Hepatocyte (in vitro differentiated cells): Measurements from ENCODE around the gene TCP10L. TPM values are rescaled to one million over a fixed set of nuclear protein-coding genes. Genes with fewer than 3 reads are reported as not detected.

ENCODE experiments used
- DNase-seq: peaks from one replicate; pipeline ENCODE4 v3.0.0-alpha.2; 2016; ENCODE audit warnings: low spot score
- H2AFZ ChIP-seq: fragments of 200-600 bp; sonication (generic); 2 replicates; pipeline ENCODE4 v1.6.0; 2016; ENCODE audit warnings: antibody characterized with exemption, mild to moderate bottlenecking
- H3K27ac ChIP-seq: fragments of 200-600 bp; sonication (generic); 2 replicates; pipeline ENCODE4 v1.5.1; 2016; ENCODE audit warnings: mild to moderate bottlenecking
- H3K27me3 ChIP-seq: fragments of 200-600 bp; sonication (generic); 2 replicates; pipeline ENCODE4 v1.6.1; 2016
- H3K36me3 ChIP-seq: fragments of 200-600 bp; sonication (generic); replicated peaks from 2 replicates; pipeline ENCODE4 v1.5.1; 2016; ENCODE audit warnings: low read depth; ENCODE audit not compliant: insufficient read depth
- H3K4me1 ChIP-seq: fragments of 200-600 bp; sonication (generic); 2 replicates; pipeline ENCODE4 v1.5.1; 2016; ENCODE audit warnings: mild to moderate bottlenecking, moderate library complexity; ENCODE audit not compliant: insufficient read depth
- H3K4me2 ChIP-seq: fragments of 200-600 bp; sonication (generic); 2 replicates; pipeline ENCODE4 v1.6.0; 2016
- H3K4me3 ChIP-seq: fragments of 200-600 bp; sonication (generic); 2 replicates; pipeline ENCODE4 v1.5.1; 2016; ENCODE audit warnings: mild to moderate bottlenecking
- H3K79me2 ChIP-seq: fragments of 200-600 bp; sonication (generic); 2 replicates; pipeline ENCODE4 v1.6.0; 2017; ENCODE audit warnings: mild to moderate bottlenecking
- H3K9me2 ChIP-seq: fragments of 200-600 bp; sonication (generic); replicated peaks from 2 replicates; pipeline ENCODE4 v1.6.0; 2017; ENCODE audit warnings: mild to moderate bottlenecking; ENCODE audit not compliant: insufficient read depth
- H3K9me3 ChIP-seq: fragments of 200-600 bp; sonication (generic); 2 replicates; pipeline ENCODE4 v1.5.1; 2016; ENCODE audit warnings: low read depth, mild to moderate bottlenecking
- H4K20me1 ChIP-seq: fragments of 200-600 bp; sonication (generic); 2 replicates; pipeline ENCODE4 v1.6.0; 2016; ENCODE audit warnings: mild to moderate bottlenecking; ENCODE audit not compliant: insufficient read depth, poor library complexity, severe bottlenecking
- EZH2 ChIP-seq: fragments of 200-600 bp; sonication (generic); IDR thresholded peaks from 2 replicates; pipeline ENCODE4 v1.6.1; 2016; ENCODE audit warnings: antibody characterized with exemption, mild to moderate bottlenecking, borderline replicate concordance
- EZH2phosphoT487 ChIP-seq: fragments of 200-600 bp; sonication (generic); IDR thresholded peaks from one replicate; pipeline ENCODE4 v1.6.1; 2018; ENCODE audit warnings: antibody characterized with exemption, mild to moderate bottlenecking, low read depth, moderate library complexity; ENCODE audit not compliant: unreplicated experiment, severe bottlenecking
- WGBS: methylation state at CpG from one replicate; pipeline ENCODE4 v1.1.6; 2016; ENCODE audit warnings: low lambda C conversion rate; ENCODE audit errors: missing lambda C conversion rate; 5-methylcytosine and 5-hydroxymethylcytosine counted together
- polyA plus RNA-seq: library from polyadenylated mRNA; unstranded; fragments of >200 nt; fragmentation: Nextera tagmentation; extraction: Ambion mirVana; gene quantifications from 2 replicates; pipeline ENCODE4 v1.2.1, GENCODE V29; 2016
- total RNA-seq: library from RNA; depleted of rRNA; stranded (reverse); fragments of >200 nt; gene quantifications from 2 replicates; pipeline ENCODE4 v1.2.3, GENCODE V29; 2014
- TF ChIP-seq, protein P1 (sequence below): fragments of 200-600 bp; sonication (generic); IDR thresholded peaks from 2 replicates; pipeline ENCODE4 v1.5.1; 2016; ENCODE audit warnings: antibody characterized with exemption, mild to moderate bottlenecking; ENCODE audit not compliant: poor library complexity

Gene TCP10L
- total and polyA plus RNA-seq, 2 experiments from 2014 or later = 0.40 to 1.0 TPM

DNA sequence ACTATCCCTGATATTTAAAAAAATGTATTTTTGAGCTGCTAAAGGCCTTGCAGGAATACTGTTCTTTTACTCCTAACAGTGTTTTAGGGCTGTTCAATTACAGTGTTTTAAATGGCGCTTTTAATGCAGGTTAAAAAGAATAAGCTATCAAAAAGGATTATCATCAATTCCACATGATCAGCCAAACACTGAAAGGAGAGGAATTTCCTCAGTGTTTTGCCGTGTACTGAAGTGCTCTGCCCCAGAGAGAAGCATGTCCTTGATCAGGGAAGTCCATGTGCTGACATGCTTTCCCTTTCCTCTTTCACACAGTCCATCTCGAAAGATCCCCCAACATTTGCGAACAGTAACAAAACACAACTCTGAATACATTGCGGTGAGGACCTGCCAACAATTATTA, 23.5 kb upstream of the TCP10L start:
- H3K27ac ChIP-seq = no peak overlapping the region
- no peaks in the 10 kb centered on the region for H3K9me3 ChIP-seq
- TF ChIP-seq EZH2 (no peak), EZH2phosphoT487 (no peak)
- TF ChIP-seq, protein P1, sequence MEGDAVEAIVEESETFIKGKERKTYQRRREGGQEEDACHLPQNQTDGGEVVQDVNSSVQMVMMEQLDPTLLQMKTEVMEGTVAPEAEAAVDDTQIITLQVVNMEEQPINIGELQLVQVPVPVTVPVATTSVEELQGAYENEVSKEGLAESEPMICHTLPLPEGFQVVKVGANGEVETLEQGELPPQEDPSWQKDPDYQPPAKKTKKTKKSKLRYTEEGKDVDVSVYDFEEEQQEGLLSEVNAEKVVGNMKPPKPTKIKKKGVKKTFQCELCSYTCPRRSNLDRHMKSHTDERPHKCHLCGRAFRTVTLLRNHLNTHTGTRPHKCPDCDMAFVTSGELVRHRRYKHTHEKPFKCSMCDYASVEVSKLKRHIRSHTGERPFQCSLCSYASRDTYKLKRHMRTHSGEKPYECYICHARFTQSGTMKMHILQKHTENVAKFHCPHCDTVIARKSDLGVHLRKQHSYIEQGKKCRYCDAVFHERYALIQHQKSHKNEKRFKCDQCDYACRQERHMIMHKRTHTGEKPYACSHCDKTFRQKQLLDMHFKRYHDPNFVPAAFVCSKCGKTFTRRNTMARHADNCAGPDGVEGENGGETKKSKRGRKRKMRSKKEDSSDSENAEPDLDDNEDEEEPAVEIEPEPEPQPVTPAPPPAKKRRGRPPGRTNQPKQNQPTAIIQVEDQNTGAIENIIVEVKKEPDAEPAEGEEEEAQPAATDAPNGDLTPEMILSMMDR = no peak
- H3K4me2 ChIP-seq = no peak overlapping the region
- no peak for DNase-seq
- WGBS = 93% methylated on average over 5 of the region's 5 CpGs
- no peak overlapping the region for H2AFZ ChIP-seq
- no peak overlapping the region for H3K4me3 ChIP-seq
- no peaks in the 10 kb centered on the region for H3K9me2 ChIP-seq
- H3K27me3 ChIP-seq = no peaks in the 10 kb centered on the region
- H3K79me2 ChIP-seq = peaks cover 33% of the 10 kb centered on the region
- no peaks in the 10 kb centered on the region for H3K36me3 ChIP-seq
- H4K20me1 ChIP-seq = no peaks in the 10 kb centered on the region
- peaks cover 13% of the 10 kb centered on the region for H3K4me1 ChIP-seq

DNA sequence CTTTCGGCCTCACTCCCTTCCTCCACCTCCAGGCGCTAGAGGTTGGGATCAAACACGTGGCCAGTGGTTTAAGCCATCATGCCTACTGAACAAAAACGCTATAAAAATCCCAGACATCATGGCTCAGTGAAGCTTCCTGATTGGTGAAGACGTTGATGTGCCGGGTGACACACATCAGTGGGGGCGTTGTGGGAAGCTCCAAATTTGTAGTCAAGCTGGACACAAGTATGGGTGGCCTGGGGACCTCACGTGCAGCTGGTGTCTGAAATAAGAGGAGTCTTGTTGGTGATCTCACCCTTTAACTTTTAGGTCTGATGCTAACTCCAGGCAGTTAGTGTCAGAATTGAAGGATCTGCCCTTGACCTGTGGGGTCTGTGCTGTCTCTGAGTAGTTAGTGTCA, 20.1 kb upstream of the TCP10L start:
- TF ChIP-seq, protein P1 = no peak
- TF ChIP-seq EZH2 (no peak), EZH2phosphoT487 (no peak)
- no peaks in the 10 kb centered on the region for H3K9me2 ChIP-seq
- no peaks in the 10 kb centered on the region for H3K27me3 ChIP-seq
- H4K20me1 ChIP-seq = no peaks in the 10 kb centered on the region
- H3K27ac ChIP-seq = no peak overlapping the region
- H3K9me3 ChIP-seq = no peaks in the 10 kb centered on the region
- no peaks in the 10 kb centered on the region for H3K36me3 ChIP-seq
- DNase-seq = no peak
- peaks cover 2% of the 10 kb centered on the region for H3K4me1 ChIP-seq
- no peak overlapping the region for H3K4me2 ChIP-seq
- H2AFZ ChIP-seq = no peak overlapping the region
- no peak overlapping the region for H3K4me3 ChIP-seq
- 92% methylated on average over 8 of the region's 8 CpGs for WGBS
- H3K79me2 ChIP-seq = peaks cover 21% of the 10 kb centered on the region

DNA sequence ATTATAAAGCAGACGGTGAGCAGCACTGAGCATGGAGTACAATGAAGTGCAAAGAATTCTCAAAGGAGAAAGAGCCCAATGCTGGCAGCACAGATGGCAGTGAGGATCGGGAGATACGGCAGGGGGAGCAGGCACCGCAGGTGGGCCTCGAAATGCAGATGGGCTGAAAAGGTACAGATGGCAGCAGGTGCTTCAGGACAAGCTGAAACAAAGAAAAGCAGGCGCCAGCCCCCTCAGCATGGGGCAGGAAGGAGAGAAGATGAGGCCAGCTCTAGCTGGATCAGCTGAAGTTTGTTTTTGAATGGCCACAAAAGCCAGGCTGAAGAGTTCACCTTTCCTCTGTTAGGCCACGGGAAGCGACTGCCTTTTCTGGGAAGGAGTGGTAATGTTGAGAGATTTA, 19.1 kb upstream of the TCP10L start:
- no peaks in the 10 kb centered on the region for H3K36me3 ChIP-seq
- H3K4me3 ChIP-seq = no peak overlapping the region
- WGBS = 74% methylated on average over 8 of the region's 8 CpGs
- H4K20me1 ChIP-seq = no peaks in the 10 kb centered on the region
- no peak overlapping the region for H2AFZ ChIP-seq
- DNase-seq = no peak
- no peaks in the 10 kb centered on the region for H3K4me1 ChIP-seq
- TF ChIP-seq EZH2 (no peak), EZH2phosphoT487 (no peak)
- TF ChIP-seq, protein P1 = no peak
- H3K9me2 ChIP-seq = no peaks in the 10 kb centered on the region
- peaks cover 11% of the 10 kb centered on the region for H3K79me2 ChIP-seq
- no peak overlapping the region for H3K27ac ChIP-seq
- H3K4me2 ChIP-seq = no peak overlapping the region
- H3K9me3 ChIP-seq = no peaks in the 10 kb centered on the region
- no peaks in the 10 kb centered on the region for H3K27me3 ChIP-seq

DNA sequence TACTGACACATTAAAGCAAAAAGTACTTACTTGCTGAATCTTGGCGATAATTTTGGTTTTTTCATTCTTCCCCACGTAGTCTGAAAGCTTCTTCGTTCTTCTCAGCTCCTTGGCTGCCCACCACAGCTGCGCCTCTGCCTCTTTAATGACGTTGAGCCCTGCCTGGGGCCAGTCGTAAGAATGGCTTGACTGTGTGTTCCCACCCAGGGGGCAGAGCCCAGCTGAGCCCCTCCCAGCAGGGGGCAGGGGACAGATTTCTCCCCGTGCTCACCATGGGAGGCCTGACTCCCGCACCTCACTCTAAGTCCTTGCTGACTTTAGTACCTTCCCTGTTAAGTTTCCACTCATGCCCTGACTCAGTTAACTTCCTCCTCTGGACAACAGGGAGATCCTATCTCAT, 17.8 kb upstream of the TCP10L start:
- Histone ChIP-seq H4K20me1 (no peaks in the 10 kb centered on the region), H3K79me2 (peaks cover 4% of the 10 kb centered on the region), H3K4me3 (no peak overlapping the region), H3K9me3 (no peaks in the 10 kb centered on the region), H3K4me2 (no peak overlapping the region), H3K36me3 (no peaks in the 10 kb centered on the region), H3K9me2 (no peaks in the 10 kb centered on the region), H3K27ac (no peak overlapping the region), H3K4me1 (no peaks in the 10 kb centered on the region), H2AFZ (no peak overlapping the region), H3K27me3 (no peaks in the 10 kb centered on the region)
- TF ChIP-seq, protein P1 = no peak
- TF ChIP-seq EZH2phosphoT487 (no peak), EZH2 (no peak)
- DNase-seq = no peak
- WGBS = 71% methylated on average over 8 of the region's 8 CpGs
